ENCODE measurements around the gene GTPBP4.
"Not testable (repeated sequence)": the region's sequence is repeated elsewhere in the genome, so short reads cannot be mapped to it uniquely, and the experiment has no call there.

Gene GTPBP4

DNA sequence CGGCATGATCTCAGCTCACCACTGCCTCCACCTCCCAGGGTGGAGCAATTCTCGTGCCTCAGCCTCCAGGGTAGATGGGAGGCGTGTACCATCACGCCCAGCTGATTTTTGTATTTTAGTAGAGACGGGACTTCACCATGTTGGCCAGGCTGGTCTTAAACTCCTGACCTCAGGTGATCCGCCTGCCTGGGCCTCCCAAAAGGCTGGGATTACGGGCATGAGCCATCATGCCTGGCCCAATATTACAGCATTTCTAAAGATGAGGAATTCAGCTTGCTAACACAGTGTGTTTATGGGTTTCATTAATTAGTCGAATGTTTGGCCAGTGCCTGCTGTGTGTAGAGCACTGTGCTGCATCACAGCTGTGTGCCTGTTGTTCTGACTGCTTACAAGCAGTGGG, 71.7 kb downstream of the GTPBP4 start:
- DNase-seq = no peak

DNA sequence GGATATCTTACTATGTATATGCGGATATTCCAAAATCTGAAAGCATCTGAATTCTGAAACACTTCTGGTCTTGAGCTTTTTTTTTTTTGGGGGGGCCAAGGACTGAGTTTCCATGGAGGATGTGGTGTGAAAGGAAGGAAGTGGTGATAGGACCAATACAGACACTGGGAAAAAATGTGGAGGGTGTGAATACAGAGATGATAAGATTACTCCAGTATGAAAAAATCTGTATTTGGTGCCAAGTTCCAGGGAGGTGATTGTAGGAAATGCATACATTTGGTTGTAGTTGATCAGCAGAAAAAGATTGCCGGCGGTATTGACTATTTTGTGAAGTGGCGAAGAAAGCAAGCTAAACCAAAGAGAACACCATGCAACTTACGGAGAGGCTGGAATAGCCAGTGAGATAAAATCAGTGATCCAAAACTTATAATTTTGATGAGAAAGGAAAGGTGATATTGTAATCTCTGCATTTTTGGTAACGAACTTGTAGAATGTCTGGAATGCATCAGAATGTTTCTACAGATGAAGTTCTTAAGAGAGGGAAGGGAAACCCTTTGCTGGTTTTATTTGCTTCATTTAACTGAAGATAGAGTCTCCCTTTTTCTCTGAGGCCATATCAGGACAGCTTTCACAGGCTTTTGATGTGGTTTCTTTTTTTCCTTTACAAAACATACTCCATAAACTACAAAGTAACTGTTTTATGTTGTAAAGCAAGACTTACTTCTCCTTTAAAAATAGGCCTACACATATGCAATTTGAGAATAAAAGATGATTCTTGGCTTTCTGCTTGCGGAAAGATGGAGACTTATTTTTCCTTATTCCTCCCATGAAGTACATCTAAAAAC, 73.9 kb downstream of the GTPBP4 start:
- DNase-seq = no peak

DNA sequence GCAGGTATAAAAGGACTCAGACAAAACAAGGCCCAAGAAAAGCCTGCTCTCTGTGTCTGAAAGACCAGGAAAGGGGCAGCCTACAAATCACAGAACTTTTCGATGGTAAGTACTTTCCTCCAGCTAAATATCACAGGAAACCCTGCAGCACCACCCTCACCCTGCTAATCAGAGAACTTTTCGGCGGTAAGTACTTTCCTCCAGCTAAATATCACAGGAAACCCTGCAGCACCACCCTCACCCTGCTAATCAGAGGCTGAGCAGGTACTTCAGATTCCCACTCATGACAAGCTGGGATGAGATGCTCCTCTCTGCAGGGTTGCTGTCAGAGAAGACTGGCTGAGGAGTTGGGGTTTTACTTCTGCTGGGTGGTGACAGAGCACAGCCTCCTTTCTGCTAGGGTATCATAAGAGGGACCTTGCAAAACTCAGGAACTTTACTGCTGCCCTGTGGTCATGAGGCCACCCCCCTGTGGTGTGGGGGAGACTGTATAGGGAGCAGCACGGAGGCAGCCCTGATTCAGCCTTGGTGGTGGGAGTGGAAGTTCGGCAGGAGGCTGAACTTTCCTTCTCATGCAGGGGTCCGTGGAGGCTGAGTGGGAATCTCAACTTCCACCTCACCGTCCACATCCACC, 75.1 kb downstream of the GTPBP4 start:
- DNase-seq = peak in 1 of 2 donors; percentile 53

DNA sequence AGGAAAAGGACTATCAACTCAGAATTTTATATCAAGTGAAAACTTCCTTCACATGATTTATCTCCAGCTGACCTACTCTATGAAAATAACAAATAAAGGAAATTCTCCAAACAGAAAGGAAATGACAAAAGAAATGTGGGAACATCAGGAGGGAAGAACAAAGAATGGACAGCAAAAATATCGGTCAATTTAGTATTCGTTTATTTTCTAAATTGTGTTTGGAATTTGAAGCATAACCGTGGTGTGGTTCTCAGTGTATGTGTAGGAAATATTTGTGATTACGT, 76.7 kb downstream of the GTPBP4 start:
- DNase-seq = no peak

DNA sequence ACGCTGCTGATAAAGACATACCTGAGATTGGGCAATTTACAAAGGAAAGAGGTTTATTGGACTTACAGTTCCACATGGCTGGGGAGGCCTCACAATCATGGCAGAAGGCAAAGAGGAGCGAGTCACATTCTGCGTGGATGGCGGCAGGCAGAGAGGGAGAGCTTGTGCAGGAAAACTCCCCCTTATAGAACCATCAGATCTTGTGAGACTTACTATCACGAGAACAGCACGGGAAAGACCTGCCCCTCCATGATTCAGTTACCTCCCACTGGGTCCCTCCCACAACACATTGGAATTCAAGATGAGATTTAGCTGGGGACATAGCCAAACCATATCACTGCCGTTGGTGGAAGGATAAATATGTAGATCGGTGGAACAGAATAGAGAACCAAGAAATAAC, 78.5 kb downstream of the GTPBP4 start:
- not testable (repeated sequence) for DNase-seq

DNA sequence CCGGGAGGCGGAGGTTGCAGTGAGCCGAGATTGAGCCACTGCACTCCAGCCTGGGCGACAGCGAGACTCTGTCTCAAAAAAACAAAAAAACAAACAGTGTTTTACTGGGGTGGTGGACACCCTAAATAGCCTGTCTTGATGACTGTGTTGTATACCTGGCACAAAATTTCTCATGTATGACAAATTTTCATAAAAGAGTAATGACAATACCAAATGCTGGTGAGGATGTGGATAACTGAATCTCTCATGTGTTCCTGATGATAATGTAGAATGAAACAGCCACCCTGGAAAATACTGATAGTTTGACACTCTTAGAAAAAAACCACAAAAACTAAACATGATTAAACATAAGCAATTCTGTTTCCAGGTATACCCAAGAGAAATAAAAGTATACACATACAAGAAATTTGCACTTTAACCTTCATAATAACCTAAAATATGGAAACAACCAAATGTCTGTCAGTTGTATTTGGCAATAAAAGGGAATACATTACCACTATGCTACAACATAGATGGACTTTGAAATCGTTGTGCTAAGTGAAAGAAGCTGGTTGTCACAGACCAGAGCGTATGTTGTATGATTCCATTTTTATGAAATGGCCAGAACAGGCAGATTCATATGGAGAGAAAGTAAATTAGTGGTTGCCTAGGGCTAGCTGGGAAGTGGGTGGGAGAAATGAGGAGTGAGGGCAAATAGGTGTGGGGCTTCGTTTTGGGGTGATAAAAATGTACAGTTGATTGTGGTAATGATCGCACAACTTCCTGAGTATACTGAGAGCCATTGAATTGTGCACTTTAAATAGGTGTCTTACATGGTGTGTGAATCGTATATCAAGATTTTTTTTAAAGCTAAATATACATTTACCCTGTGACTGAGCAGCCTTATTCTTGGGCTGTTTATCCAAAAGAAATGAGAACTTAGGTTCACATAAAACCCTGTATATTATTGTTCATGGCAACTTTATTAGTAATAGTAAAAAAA, 80.4 kb downstream of the GTPBP4 start:
- DNase-seq = no peak

All from inflammatory macrophage (primary cell).